ENCODE data around the gene CFAP61.
A peak's percentile ranks its signal among the peaks of the same experiment; 100 is the strongest.

CFAP61 gene

DNA sequence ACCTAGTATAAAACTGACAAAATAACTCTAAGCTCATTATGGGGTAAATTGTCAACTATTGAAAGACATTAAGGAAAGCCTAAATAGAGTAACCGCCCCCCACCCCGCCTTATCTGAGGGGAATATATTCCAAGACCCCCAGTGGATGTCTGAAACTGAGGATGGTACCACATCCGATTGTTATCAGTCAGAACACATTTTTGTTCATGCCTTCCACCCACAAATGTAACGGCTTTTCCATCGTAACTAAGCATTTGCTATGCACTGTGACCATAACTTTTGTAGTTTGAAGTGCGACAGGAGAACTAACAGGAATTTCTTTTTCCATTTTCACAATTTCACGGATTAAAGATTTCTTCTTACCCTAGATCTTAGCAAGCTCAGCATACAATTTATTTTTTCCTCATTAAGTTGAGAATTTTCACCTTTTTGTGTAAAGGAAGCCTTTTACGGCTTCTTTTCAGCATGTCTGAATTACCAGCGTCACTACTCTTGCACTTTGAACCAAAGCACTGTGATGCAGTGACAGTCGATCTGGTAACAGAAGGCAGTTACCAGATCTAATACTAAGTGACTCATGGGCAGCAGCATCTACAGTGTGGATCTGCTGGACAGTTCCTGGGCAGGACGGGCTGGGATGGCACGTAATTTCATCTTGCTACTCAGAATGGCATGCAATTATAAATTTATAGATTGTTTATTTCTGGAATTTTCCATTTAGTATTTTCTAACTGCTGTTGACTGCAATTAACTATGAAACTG is 11.8 kb downstream of the CFAP61 start:
- peaks cover 26% of the 10 kb centered on the region for H3K27me3 Mint-ChIP-seq
- no peaks in the 10 kb centered on the region for H3K9me3 Mint-ChIP-seq
- no peak overlapping the region for H3K27ac Mint-ChIP-seq
- H3K4me3 Mint-ChIP-seq: no peak overlapping the region
- H3K4me1 Mint-ChIP-seq: no peaks in the 10 kb centered on the region
- DNase-seq (no peak), ATAC-seq (no peak)
- no peaks in the 10 kb centered on the region for H3K36me3 Mint-ChIP-seq (ENCODE audit: low read depth)

DNA sequence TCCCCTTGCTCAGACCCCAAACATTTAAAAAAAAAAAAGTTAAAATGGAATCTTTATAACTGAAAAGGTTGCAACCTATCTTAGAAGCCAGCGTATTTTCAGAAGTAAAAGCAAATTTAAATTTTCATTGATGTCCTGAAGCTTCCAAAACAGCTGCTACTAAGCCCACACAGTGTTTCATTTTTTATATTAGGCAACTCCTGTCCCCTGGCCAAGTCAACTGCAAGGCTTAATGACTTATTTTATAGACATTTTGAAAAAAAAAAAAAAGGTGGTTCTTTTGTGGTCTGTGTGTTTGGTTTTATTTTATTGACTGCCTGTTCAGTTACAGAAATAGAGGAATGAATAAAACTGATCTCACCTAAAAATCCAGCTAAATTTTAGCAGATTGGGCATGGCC is 13.0 kb downstream of the CFAP61 start:
- Mint-ChIP-seq H3K4me1 (no peaks in the 10 kb centered on the region), H3K27ac (no peak overlapping the region), H3K4me3 (no peak overlapping the region), H3K36me3 (ENCODE audit: low read depth) (no peaks in the 10 kb centered on the region), H3K27me3 (peaks cover 23% of the 10 kb centered on the region), H3K9me3 (no peaks in the 10 kb centered on the region)
- no peak for ATAC-seq
- DNase-seq: no peak

DNA sequence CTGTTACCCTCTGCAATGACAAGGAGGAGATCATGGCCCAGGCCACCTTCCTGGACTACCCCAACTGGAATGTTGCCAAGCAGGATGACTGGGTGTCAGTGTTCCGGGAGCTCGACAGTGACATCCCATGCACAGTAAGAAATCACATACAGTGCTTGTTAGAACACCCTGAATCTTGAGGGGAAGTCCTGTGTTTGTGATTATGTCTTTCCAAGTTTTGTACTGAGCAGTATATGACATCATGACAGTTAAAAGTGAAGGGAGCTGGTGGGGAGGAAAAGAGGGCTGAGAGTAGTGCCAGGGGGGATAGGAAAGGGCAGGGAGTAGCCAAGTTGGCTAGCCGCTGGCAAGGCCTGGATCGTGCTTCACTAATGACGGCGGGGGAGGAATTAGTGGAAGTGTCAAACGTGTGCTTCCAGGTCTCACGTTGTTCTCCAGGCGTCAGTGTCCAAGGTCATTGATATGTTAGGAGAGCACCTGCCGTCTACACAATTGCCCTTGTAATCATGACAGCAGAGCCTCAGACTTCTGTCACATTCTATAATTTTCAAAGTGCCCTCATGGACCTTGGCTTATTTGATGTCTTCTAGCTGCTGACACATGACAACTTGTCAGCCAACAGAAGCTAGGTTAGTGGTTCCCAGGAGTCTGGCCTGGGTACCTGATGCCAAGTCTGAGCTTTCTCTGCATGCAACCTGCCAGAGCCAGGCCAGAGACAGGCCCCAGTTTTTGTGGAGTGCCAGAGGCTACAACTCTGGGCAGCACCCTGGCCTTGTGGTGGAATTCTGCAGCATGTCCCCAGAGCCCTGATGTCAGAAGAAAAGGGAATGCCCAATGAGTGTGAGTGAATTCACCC is 18.8 kb downstream of the CFAP61 start:
- Mint-ChIP-seq H3K27me3 (peaks cover 1% of the 10 kb centered on the region), H3K4me1 (no peaks in the 10 kb centered on the region), H3K36me3 (ENCODE audit: low read depth) (no peaks in the 10 kb centered on the region), H3K4me3 (no peak overlapping the region), H3K9me3 (no peaks in the 10 kb centered on the region), H3K27ac (no peak overlapping the region)
- DNase-seq (no peak), ATAC-seq (no peak)

DNA sequence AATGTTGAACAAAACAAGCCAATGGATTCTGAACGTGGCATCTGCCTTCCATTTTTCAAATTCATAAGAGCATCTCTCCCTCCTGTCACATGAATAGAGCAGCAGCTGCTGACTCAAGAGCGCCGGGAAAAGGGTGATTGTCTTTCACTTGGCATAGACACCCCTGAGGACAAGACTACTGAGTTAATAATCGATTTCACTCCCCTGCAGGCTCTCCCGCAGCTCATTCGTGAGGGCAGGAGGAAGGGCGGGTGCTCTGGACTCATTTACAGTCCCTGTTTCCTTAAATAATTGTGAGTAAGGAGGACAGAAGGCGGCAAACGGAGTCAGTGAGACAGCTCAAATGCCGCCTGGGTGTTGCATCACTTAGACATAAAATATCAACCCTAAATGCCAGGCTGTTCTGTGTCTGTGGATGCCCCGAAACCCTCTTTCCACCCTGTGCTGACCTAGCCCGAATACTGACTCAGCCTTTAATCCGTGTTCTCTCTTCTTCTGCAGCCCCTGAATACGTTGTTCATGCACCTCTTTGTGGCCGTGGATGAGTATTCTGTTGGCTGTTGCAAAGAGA is 21.6 kb downstream of the CFAP61 start:
- Mint-ChIP-seq H3K27ac (no peak overlapping the region), H3K27me3 (peaks cover 6% of the 10 kb centered on the region), H3K4me1 (no peaks in the 10 kb centered on the region), H3K36me3 (ENCODE audit: low read depth) (no peaks in the 10 kb centered on the region), H3K4me3 (no peak overlapping the region), H3K9me3 (no peaks in the 10 kb centered on the region)
- no peak for DNase-seq
- no peak for ATAC-seq

DNA sequence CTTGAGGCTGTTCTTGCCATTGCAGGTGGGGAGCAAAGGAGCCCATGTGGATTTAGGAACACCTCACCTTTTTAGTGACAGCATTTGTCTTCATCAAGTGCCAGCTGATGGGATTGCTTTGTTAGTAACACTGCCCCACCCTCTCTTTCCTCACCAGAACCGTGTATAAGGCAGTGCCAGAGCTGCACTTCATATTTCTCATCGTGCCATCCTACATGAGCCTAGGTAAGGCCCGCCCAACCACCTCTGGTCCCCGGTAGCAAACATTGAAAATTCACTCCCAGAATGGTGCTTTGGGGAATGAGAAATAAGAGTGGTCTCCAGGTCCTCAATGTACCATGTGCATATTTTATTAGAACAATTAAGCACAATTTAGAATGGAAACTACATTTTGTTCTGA is 22.7 kb downstream of the CFAP61 start:
- ATAC-seq: no peak
- Mint-ChIP-seq H3K4me3 (no peak overlapping the region), H3K27me3 (peaks cover 10% of the 10 kb centered on the region), H3K9me3 (no peaks in the 10 kb centered on the region), H3K4me1 (no peaks in the 10 kb centered on the region), H3K36me3 (ENCODE audit: low read depth) (no peaks in the 10 kb centered on the region), H3K27ac (no peak overlapping the region)
- no peak for DNase-seq

DNA sequence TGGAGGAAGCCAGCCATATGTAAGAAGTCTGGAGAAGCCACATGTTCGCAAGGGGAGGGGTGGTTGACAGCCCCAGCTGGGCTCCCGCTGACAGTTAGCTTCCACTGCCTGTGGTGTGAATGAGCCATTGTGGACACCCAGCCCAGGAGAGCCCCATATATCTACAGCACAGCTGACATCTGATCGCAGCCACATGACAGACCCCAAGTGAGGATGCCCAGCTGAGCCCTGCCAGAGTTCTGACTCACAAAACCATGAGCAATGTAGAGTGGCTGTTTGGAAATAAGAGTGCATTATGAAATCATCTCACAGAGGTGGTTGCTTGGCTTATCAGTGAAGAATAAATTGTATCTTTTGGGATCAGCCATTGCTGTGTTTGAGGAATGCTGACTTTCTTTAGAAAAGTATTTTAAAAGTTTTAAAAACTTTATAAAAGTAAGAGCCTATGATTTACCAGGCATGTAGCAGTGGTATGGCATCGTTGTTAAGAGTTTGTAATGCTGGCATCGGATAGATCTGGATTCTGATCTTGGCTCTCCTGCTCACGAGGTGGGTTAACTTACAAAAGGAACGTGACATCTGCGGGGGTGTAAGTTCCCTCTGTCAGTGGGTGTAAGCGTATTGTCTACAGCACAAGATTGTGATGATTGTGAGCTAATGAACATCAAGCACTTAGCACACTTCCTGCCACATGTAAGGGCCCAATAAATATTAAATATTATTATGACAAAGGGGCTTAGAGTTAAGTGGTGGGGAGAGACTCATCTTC is 24.1 kb downstream of the CFAP61 start:
- Mint-ChIP-seq H3K4me1 (no peaks in the 10 kb centered on the region), H3K27me3 (peaks cover 10% of the 10 kb centered on the region), H3K9me3 (no peaks in the 10 kb centered on the region), H3K4me3 (no peak overlapping the region), H3K27ac (no peak overlapping the region), H3K36me3 (ENCODE audit: low read depth) (no peaks in the 10 kb centered on the region)
- DNase-seq (no peak), ATAC-seq (peak; percentile 59)

DNA sequence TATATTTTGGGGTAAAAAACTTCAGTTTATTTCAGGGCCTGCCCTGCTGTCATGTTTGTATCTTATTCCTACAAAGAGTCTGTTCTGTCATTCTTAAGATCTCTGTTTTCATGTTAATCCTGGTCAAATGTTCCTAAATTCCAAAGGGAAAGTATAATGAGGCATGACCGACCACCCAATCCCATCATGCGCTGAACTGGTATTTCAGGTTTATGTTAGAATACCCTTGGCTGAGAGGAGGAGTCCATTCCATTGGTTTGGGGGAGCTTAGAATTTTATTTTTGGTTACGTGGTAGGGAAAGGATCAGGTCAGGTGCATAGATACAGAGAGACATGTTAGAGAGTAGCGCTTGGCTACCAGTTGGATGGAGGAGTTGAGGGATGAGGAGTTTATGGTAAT is 25.7 kb downstream of the CFAP61 start:
- ATAC-seq (no peak), DNase-seq (no peak)
- Mint-ChIP-seq H3K4me3 (no peak overlapping the region), H3K36me3 (ENCODE audit: low read depth) (no peaks in the 10 kb centered on the region), H3K4me1 (no peaks in the 10 kb centered on the region), H3K27me3 (peaks cover 14% of the 10 kb centered on the region), H3K9me3 (no peaks in the 10 kb centered on the region), H3K27ac (no peak overlapping the region)

DNA sequence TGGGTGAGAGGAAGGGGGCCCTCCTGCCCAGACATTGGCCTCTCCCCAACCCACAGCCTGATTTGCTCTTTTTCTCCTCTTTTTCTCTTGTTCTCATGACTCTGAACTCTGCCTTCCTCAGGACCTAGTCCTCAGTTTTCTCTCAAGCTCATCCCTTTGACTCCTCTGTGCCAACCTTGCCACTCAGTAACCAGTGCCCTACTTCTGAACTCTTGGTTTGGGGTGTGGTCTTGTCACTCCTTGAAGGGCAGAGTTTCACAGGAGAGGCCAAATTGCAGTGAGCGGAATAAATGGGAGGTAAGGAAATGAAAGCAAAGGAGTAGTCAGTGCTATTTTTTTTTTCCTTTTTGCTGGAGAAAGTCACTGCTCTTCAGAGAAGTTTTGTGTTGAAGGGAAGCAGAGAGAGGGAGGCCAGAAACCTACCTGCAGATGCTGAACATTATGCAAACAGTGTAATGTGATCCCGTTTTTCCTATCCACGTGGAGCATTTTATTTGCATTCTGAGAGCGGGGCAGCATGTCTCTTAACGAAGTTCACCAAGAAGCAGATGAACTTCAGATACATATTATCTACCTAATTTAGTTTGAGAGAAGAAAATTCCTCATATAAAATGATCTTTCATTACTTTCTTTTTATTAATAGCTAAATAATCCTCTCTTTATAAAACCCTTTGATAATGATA is 26.9 kb downstream of the CFAP61 start:
- Mint-ChIP-seq H3K27ac (no peak overlapping the region), H3K9me3 (no peaks in the 10 kb centered on the region), H3K27me3 (peaks cover 14% of the 10 kb centered on the region), H3K4me3 (no peak overlapping the region), H3K36me3 (ENCODE audit: low read depth) (no peaks in the 10 kb centered on the region), H3K4me1 (peaks cover 4% of the 10 kb centered on the region)
- ATAC-seq (no peak), DNase-seq (no peak)

DNA sequence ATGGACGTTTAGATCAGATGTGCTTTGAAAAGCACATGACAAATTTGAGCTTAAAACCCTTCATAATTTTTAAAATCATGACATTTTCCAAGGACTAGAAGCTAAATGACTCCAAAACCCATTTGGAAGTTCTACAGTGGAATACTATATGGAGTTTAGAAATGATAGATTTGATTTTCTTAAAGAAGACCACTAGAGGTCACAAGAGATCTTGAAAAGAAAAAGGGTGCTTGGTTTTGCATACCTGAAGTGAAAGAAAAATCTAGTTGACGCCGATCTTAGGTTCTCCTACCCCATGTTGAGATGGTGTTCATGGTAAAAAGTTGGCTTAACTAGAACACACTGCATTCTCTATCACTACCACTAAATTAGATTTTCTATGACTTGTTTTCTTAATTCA is 31.5 kb downstream of the CFAP61 start:
- Mint-ChIP-seq H3K27me3 (peaks cover 10% of the 10 kb centered on the region), H3K4me3 (peak overlapping the region; percentile 69), H3K9me3 (no peaks in the 10 kb centered on the region), H3K4me1 (peaks cover 7% of the 10 kb centered on the region), H3K27ac (no peak overlapping the region), H3K36me3 (ENCODE audit: low read depth) (no peaks in the 10 kb centered on the region)
- ATAC-seq (peak; percentile 54), DNase-seq (no peak)

DNA sequence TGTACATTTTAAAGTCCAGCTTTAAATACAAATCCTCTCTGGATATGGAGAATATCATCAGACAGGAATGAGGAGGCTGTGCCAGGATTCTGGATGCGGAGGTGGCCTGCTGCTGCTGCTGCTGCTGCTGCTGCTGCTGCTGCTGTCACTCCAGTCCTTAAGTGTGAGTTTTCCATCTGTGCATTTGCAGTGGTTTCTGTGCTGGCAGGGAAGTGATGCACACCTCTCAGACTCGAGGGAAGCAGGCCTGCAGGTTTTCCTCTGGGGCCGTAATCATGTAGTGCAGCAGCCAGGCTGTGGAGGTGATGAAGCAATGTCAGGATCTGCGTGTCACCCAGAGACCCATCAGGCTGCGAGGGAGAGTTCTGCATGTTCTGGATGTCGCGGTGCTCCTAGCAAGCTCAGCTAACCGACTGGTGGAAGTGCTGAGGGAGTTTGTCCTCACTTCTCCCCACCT is 32.0 kb downstream of the CFAP61 start:
- Mint-ChIP-seq H3K27me3 (peaks cover 6% of the 10 kb centered on the region), H3K36me3 (ENCODE audit: low read depth) (no peaks in the 10 kb centered on the region), H3K9me3 (no peaks in the 10 kb centered on the region), H3K4me3 (peak overlapping the region; percentile 69), H3K27ac (no peak overlapping the region), H3K4me1 (peaks cover 7% of the 10 kb centered on the region)
- DNase-seq (no peak), ATAC-seq (no peak)

DNA sequence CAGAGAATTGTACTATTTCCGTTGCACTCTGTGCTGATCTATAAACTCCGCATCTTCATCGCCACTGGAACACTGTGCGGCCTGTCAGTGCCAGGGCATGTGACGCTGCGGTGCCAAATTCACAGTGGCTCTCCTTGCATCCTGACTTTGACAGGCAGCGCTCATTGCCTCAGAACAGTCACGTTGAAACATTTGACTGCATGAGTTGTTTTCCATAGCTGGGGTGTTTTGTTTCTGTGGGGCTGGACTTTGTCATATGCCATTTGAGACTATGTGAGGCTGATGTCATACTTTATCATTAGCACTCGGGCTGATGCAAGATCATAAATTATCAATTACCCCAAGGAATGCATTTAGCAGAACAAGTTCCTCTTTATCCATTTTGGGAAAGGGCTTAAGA is 32.7 kb downstream of the CFAP61 start:
- Mint-ChIP-seq H3K36me3 (ENCODE audit: low read depth) (no peaks in the 10 kb centered on the region), H3K9me3 (no peaks in the 10 kb centered on the region), H3K27ac (no peak overlapping the region), H3K4me3 (no peak overlapping the region), H3K4me1 (peaks cover 7% of the 10 kb centered on the region), H3K27me3 (peaks cover 4% of the 10 kb centered on the region)
- ATAC-seq (no peak), DNase-seq (no peak)

DNA sequence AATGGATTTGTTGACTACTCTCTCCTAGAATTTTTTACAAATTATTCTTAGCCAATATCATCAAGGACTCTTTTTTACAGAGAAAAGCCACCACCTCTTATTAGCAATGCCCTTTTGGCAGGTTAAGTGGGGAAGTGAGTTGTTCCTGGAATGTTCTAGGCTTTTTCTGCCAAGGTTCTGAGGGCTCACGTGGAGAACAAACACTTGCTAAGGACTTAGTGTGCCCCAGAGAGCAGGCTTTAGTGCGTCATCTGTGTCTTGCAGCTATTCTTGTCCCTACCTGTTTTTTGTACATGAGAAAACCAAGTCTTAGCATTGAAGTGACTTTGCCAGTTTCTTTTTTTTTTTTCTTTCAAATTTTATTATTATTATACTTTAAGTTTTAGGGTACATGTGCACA is 33.5 kb downstream of the CFAP61 start:
- Mint-ChIP-seq H3K4me1 (peaks cover 7% of the 10 kb centered on the region), H3K27me3 (peaks cover 4% of the 10 kb centered on the region), H3K4me3 (no peak overlapping the region), H3K27ac (no peak overlapping the region), H3K9me3 (no peaks in the 10 kb centered on the region), H3K36me3 (ENCODE audit: low read depth) (no peaks in the 10 kb centered on the region)
- no peak for ATAC-seq
- no peak for DNase-seq

DNA sequence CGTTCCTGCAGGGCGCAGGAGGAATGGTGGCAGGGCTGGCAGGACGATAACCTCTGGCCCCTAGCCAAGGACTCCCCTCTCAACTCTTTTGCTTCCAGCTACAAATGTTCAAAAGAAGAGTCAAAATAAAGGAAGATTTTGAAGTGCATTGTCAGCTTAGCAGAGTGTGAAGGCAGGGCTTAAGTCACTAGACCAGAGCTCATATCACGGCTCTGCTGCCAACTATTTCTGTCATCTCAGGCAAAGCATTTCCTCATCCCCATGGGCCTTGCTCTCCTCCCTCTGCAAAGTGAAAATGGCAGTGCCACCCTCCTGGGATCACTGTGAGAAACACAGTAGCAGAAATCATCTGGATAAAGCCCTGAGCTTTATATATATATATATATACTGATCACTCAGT is 36.7 kb downstream of the CFAP61 start:
- H3K4me1 Mint-ChIP-seq: peaks cover 5% of the 10 kb centered on the region
- peaks cover 2% of the 10 kb centered on the region for H3K27me3 Mint-ChIP-seq
- no peaks in the 10 kb centered on the region for H3K36me3 Mint-ChIP-seq (ENCODE audit: low read depth)
- H3K9me3 Mint-ChIP-seq: no peaks in the 10 kb centered on the region
- no peak overlapping the region for H3K4me3 Mint-ChIP-seq
- no peak overlapping the region for H3K27ac Mint-ChIP-seq
- no peak for DNase-seq
- ATAC-seq: no peak

DNA sequence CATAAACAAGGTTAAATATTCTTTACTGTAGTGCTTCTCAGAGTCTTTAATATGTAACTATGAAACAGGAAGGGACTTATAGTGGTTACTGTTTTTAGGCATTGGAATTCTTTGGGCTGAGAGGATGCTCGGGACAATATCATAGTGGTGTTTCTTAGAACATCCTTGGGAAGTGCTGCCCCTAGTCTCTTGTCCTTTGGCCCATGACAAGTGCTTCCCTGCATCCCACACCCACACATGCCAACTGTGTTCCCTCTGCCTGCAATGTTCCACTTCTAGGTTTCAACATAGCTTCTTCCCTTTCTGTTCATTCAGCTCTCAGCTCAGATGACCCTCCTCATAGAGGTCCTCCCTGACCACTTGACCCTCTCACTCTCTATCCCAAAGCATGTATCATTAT is 37.6 kb downstream of the CFAP61 start:
- ATAC-seq (no peak), DNase-seq (no peak)
- Mint-ChIP-seq H3K27ac (no peak overlapping the region), H3K9me3 (no peaks in the 10 kb centered on the region), H3K4me1 (no peaks in the 10 kb centered on the region), H3K4me3 (no peak overlapping the region), H3K36me3 (ENCODE audit: low read depth) (no peaks in the 10 kb centered on the region), H3K27me3 (peaks cover 2% of the 10 kb centered on the region)
